ENCODE results near the gene KCNQ1.

Gene KCNQ1

GRCh38 chr11:2445746-2446551 is 1.1 kb downstream of the KCNQ1 start:
- no peak overlapping the region for H3K4me3 ChIP-seq (ENCODE audit: low read depth, low read length)
- TF ChIP-seq CTCF (IDR thresholded peaks at IDR 0.05; ENCODE audit: borderline replicate concordance, insufficient read depth, low read depth, low read length): no peak

- H3K4me3 ChIP-seq (ENCODE audit: low read depth, low read length): no peak overlapping the region
- no peak for TF ChIP-seq CTCF (IDR thresholded peaks at IDR 0.05; ENCODE audit: borderline replicate concordance, insufficient read depth, low read depth, low read length)
These were observed 1.9 kb downstream of the KCNQ1 start for GRCh38 chr11:2446590-2447252.

- H3K4me3 ChIP-seq (ENCODE audit: low read depth, low read length): no peak overlapping the region
- TF ChIP-seq CTCF (IDR thresholded peaks at IDR 0.05; ENCODE audit: borderline replicate concordance, insufficient read depth, low read depth, low read length): no peak
These were observed 2.6 kb downstream of the KCNQ1 start for GRCh38 chr11:2447253-2447950.

- no peak for TF ChIP-seq CTCF (IDR thresholded peaks at IDR 0.05; ENCODE audit: borderline replicate concordance, insufficient read depth, low read depth, low read length)
- H3K4me3 ChIP-seq (ENCODE audit: low read depth, low read length): no peak overlapping the region
These were observed 3.3 kb downstream of the KCNQ1 start for GRCh38 chr11:2447951-2448650.

GRCh38 chr11:2448661-2449547 is 4.1 kb downstream of the KCNQ1 start:
- H3K4me3 ChIP-seq (ENCODE audit: low read depth, low read length): no peak overlapping the region
- TF ChIP-seq CTCF (IDR thresholded peaks at IDR 0.05; ENCODE audit: borderline replicate concordance, insufficient read depth, low read depth, low read length): no peak

Measured in GM12875 (cell line).